Epidermal melanocyte (primary cell): ENCODE data around the gene OGDHL.

Experiments
- DNase-seq: peaks from one replicate; pipeline ENCODE4 v3.0.0; 2011; ENCODE audit warnings: low spot score; ENCODE audit not compliant: insufficient read length

Gene OGDHL

DNA sequence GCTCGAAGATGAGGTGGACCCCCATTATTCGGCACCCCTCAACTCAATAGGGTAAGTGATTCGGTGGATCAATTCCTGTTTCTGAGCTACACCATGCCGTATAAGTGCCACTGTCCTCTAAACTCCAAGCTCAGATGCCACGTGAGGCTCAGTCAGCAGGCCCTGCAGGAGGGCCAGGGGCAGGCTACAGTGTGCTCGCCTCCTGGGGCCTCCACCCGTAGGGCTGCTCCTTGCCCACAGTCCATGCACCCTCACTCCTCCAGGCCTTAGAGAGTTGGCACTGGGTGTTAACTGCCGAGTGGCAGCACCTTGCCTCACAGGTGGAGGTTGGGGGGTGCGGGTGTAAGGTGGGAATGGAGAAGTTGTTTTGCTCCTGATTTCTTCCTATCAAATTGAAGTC lies 70.5 kb downstream of the OGDHL start:
- DNase-seq, result no peak

DNA sequence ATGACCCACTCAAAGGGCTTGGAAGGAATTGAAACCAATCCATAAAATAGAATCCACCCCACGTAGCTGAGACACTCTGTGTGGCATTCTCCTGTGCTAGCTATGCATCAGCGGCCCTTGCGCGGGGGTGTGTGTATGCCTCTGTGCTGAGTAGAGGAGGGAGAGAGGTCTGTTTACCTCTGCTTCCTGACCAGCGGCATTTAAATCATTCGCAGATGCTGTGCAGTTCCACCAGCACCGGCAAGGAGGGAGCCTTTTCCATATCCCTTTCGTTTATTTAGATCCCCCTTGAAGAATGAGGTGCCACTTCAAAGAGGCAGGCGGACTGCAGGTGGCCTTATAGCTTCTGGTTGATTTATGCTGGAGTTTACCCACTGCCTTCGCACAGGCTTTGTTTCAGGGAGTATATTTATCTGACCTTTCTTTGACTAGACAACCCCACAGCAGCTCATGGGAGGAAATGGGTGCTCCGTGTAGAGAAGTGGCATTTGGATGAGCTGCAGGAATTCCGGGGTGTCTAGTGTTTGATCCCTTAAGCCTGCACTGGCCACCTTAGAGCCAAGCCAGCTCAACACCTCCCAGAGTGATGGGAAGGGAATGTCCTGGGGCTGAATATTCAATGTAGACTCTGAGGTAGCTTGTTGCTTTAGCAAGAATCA lies 71.3 kb downstream of the OGDHL start:
- no peak for DNase-seq

DNA sequence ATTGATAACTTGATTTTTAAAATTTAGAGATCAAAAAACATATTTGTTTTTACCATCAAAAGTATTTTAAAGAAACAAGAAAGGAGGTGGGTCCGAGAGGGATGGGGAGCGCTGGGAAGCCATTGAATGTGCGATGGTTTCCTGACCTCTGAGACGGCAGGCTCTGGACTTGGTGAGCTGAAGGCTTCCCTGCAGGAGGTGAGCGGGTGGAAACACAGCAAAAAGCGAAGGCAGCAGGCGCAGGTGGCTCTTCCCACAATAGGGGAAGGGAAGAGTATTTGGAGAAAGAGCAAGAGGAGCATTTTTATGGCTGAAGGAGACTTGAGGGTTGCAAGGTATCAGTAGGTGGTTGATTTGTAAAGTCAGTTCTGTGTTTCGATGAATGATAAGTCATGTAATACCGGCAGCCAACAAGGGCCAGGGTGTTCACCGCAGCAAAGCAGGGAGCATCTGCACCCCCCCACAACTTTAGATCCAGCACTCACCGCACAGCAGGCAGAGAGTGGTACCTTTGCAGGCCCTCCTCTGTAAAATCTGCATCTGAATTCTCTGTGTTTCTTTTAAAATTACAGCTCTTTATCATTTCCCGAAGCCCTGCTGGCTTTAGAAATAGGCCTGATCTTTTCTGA lies 72.1 kb downstream of the OGDHL start:
- DNase-seq, result no peak

DNA sequence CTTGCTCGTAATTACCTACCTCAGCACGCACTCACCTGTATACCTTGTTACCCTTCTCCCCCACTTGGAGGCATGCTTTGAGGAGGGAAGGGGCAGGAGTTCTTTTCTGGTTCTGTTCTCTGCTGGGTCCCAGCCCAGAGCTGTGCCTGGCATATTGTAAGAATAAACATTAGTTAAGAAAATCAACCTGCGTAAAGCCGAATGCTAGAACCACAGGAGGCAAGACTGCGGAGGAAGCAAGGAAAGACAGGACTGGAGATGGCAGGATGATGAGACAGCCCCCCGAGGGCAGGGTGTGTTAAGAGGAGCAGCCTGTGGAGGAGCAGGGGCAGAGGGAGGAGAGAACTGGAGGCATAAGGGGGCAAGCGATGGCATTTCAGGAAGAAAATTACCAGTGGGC lies 73.2 kb downstream of the OGDHL start:
- no peak for DNase-seq

DNA sequence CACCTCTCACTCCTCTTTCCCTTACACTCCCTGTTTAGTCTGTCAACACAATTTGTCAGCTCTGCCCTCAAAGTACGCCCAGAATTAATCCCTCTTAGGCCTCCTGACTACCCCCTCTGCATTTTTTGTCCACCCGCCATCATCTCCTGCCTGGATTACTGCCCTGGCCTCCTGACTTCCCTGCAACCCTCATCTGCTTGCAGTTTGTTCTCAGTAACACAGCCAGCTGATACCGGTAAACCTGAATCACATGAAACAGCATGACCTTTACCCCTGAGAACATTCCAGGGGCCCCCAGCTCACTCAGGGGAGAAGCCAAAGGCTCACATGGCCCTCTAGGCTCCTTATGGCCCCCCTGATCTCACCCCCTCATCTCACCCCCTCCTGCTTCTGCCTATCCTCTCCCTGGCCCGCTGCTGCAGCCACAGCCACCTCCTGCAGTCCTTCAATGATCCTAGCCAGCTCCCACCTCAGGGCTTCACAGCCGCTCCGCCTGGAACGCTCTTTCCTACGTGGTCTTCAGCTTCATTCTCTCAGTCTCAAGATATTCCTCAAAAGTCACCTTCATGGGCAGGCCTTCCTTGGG lies 73.8 kb downstream of the OGDHL start:
- no peak for DNase-seq

DNA sequence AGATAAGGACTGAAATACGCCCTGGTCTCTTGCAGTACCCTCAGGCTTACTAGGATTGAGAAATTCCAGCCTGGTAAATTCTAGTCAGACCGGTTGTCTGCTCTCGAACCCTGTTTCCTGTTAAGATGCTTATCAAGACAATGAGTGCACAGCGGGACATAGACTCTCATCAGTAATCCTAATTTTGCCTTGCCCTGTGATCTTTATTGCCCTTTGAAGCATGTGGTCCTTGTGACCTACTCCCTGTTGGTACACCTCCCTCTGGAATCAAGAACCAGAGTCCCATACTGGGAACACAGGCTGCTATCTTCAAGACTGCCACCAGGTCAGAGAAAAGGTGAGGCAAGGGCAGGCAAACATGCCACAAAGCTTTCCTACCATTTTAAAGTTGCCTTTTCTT lies 75.5 kb downstream of the OGDHL start:
- DNase-seq, result no peak
